HG02678 (cell line): ENCODE data around the gene MAP1LC3B2.
"Not testable (repeated sequence)": the region's sequence is repeated elsewhere in the genome, so short reads cannot be mapped to it uniquely, and the experiment has no call there.

Experiments
- ATAC-seq: cut with Tn5 transposase; IDR thresholded peaks from one replicate; pipeline ENCODE4 v1.9.1; 2021; ENCODE audit warnings: mild to moderate bottlenecking, moderate library complexity; ENCODE audit not compliant: unreplicated experiment

The MAP1LC3B2 gene

GRCh38 chr12:116556964-116557698 is 2.0 kb upstream of the MAP1LC3B2 start:
- ATAC-seq, result no peak

GRCh38 chr12:116558280-116559161 is 660 bp upstream of the MAP1LC3B2 start:
- no peak for ATAC-seq

GRCh38 chr12:116561181-116561821 is 2.1 kb downstream of the MAP1LC3B2 start:
- ATAC-seq, result no peak

- no peak for ATAC-seq
Observed at GRCh38 chr12:116562090-116562489, 2.9 kb downstream of the MAP1LC3B2 start.

GRCh38 chr12:116563262-116563661 is 4.1 kb downstream of the MAP1LC3B2 start:
- no peak for ATAC-seq

GRCh38 chr12:116564080-116564479 is 4.9 kb downstream of the MAP1LC3B2 start:
- ATAC-seq, result no peak

- ATAC-seq, result not testable (repeated sequence)
Observed at GRCh38 chr12:116565221-116565620, 6.0 kb downstream of the MAP1LC3B2 start.

GRCh38 chr12:116565963-116566362 is 6.8 kb downstream of the MAP1LC3B2 start:
- ATAC-seq, result no peak

GRCh38 chr12:116568203-116568602 is 9.0 kb downstream of the MAP1LC3B2 start:
- ATAC-seq, result no peak

GRCh38 chr12:116571089-116571488 is 11.9 kb downstream of the MAP1LC3B2 start:
- ATAC-seq, result no peak

GRCh38 chr12:116573776-116574175 is 14.6 kb downstream of the MAP1LC3B2 start:
- no peak for ATAC-seq

- ATAC-seq, result not testable (repeated sequence)
Observed at GRCh38 chr12:116575754-116576153, 16.6 kb downstream of the MAP1LC3B2 start.

- no peak for ATAC-seq
Observed at GRCh38 chr12:116577154-116577561, 18.0 kb downstream of the MAP1LC3B2 start.

GRCh38 chr12:116578051-116578450 is 18.9 kb downstream of the MAP1LC3B2 start:
- ATAC-seq, result no peak

GRCh38 chr12:116582610-116583009 is 23.4 kb downstream of the MAP1LC3B2 start:
- ATAC-seq, result no peak

- no peak for ATAC-seq
Observed at GRCh38 chr12:116583129-116583694, 24.0 kb downstream of the MAP1LC3B2 start.

- ATAC-seq, result no peak
Observed at GRCh38 chr12:116587270-116587669, 28.1 kb downstream of the MAP1LC3B2 start.

GRCh38 chr12:116588390-116589028 is 29.3 kb downstream of the MAP1LC3B2 start:
- ATAC-seq, result no peak

- no peak for ATAC-seq
Observed at GRCh38 chr12:116589581-116589980, 30.4 kb downstream of the MAP1LC3B2 start.

GRCh38 chr12:116590561-116590960 is 31.4 kb downstream of the MAP1LC3B2 start:
- no peak for ATAC-seq
